ENCODE data around the gene DGKI. TPM values are rescaled to one million over a fixed set of nuclear protein-coding genes. Genes with fewer than 3 reads are reported as not detected.

Gene DGKI
- total RNA-seq, 1 experiment from 2014 or later, result not detected

GRCh38 chr7:137674551-137675409 is 172.0 kb downstream of the DGKI start:
- Histone ChIP-seq H3K4me1 (ENCODE audit: control insufficient read depth, insufficient read depth, low read length) (no peaks in the 10 kb centered on the region), H3K36me3 (ENCODE audit: control insufficient read depth, insufficient read depth, low read length) (no peaks in the 10 kb centered on the region), H3K9me3 (ENCODE audit: control insufficient read depth, insufficient read depth, low read depth, low read length) (no peaks in the 10 kb centered on the region), H3K27ac (ENCODE audit: low read length) (no peak overlapping the region), H3K4me3 (ENCODE audit: low read depth in 2 of 2, low read length in 2 of 2) (no peak overlapping the region), H3K27me3 (ENCODE audit: control insufficient read depth, insufficient read depth, low read length) (peaks cover 10% of the 10 kb centered on the region)
- ATAC-seq, result no peak
- TF ChIP-seq POLR2AphosphoS5 (IDR thresholded peaks at IDR 0.05; ENCODE audit: low read depth, low read length) (no peak), REST (IDR thresholded peaks at IDR 0.05; ENCODE audit: insufficient read depth in 1 of 2, low read depth in 2 of 2, low read length in 1 of 2) (no peak), TCF7L2 (IDR thresholded peaks at IDR 0.05; ENCODE audit: low read depth, low read length) (no peak), SIN3A (IDR thresholded peaks at IDR 0.05; ENCODE audit: borderline replicate concordance, insufficient read depth, low read depth, low read length) (no peak), CTCF (IDR thresholded peaks at IDR 0.05) (no peak)
- CTCF ChIA-PET, result no interaction called here
- in situ Hi-C loops (cut with HindIII; ENCODE audit: low pct_unique_long_range_greater_than_20kb, low sequenced_read_pairs) (no loop called here), intact Hi-C loops (cut with micrococcal nuclease; ENCODE audit: unreplicated experiment) (no loop called here)
- no peak for DNase-seq (ENCODE audit: low read depth, low spot score)
- no TSS peak for BruUV-seq (replicated peaks)
- POLR2A ChIA-PET, result no interaction called here

- intact Hi-C loops (cut with micrococcal nuclease; ENCODE audit: unreplicated experiment), result no loop called here
- DNase-seq (ENCODE audit: low read depth, low spot score) (no peak), ATAC-seq (no peak)
- Histone ChIP-seq H3K36me3 (ENCODE audit: control insufficient read depth, insufficient read depth, low read length) (no peaks in the 10 kb centered on the region), H3K4me3 (ENCODE audit: low read depth in 2 of 2, low read length in 2 of 2) (no peak overlapping the region), H3K4me1 (ENCODE audit: control insufficient read depth, insufficient read depth, low read length) (no peaks in the 10 kb centered on the region), H3K9me3 (ENCODE audit: control insufficient read depth, insufficient read depth, low read depth, low read length) (no peaks in the 10 kb centered on the region), H3K27me3 (ENCODE audit: control insufficient read depth, insufficient read depth, low read length) (peaks cover 12% of the 10 kb centered on the region), H3K27ac (ENCODE audit: low read length) (no peak overlapping the region)
- POLR2A ChIA-PET, result no interaction called here
- BruUV-seq (replicated peaks), result no TSS peak
- CTCF ChIA-PET, result no interaction called here
- TF ChIP-seq SIN3A (IDR thresholded peaks at IDR 0.05; ENCODE audit: borderline replicate concordance, insufficient read depth, low read depth, low read length) (no peak), REST (IDR thresholded peaks at IDR 0.05; ENCODE audit: insufficient read depth in 1 of 2, low read depth in 2 of 2, low read length in 1 of 2) (no peak), POLR2AphosphoS5 (IDR thresholded peaks at IDR 0.05; ENCODE audit: low read depth, low read length) (no peak), TCF7L2 (IDR thresholded peaks at IDR 0.05; ENCODE audit: low read depth, low read length) (no peak), CTCF (IDR thresholded peaks at IDR 0.05) (no peak)
- in situ Hi-C loops (cut with HindIII; ENCODE audit: low pct_unique_long_range_greater_than_20kb, low sequenced_read_pairs), result no loop called here
Measured at GRCh38 chr7:137674048-137674447, 172.7 kb downstream of the DGKI start.
